ENCODE data around the gene SYNGAP1.

Gene SYNGAP1

DNA sequence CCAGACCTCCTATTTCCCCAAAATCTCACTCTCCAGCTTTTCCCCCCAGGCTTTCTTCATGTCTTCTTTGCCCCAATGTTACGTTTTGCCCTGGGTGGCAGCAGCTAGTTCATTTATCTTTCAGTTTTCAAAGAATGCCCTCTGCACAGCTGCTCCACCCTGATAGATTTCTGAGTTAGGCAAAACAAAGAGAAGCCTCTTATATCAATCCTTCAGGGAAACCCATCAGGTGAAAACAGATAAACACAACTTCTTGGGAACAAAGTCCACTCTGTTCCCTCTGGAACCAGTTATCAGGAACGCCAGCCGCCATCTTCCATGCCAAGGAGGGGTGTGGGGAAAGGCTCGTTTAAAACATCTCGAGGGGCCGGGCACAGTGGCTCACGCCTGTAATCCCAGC lies 68.5 kb downstream of the SYNGAP1 start:
- ATAC-seq (replicated peaks; ENCODE audit: extremely low read depth, poor library complexity, severe bottlenecking) (no peak), DNase-seq (ENCODE audit: low spot score in 2 of 2) (no peak)
- peaks cover 21% of the 10 kb centered on the region for H3K27me3 Mint-ChIP-seq
- no peaks in the 10 kb centered on the region for H3K4me1 Mint-ChIP-seq
- H3K36me3 Mint-ChIP-seq (ENCODE audit: insufficient read depth), result no peaks in the 10 kb centered on the region
- H3K27ac Mint-ChIP-seq (ENCODE audit: low read depth), result no peak overlapping the region
- no peaks in the 10 kb centered on the region for H3K9me3 Mint-ChIP-seq
- H3K4me3 Mint-ChIP-seq, result no peak overlapping the region

- Mint-ChIP-seq H3K36me3 (ENCODE audit: insufficient read depth) (no peaks in the 10 kb centered on the region), H3K4me3 (no peak overlapping the region), H3K27me3 (peaks cover 21% of the 10 kb centered on the region), H3K9me3 (no peaks in the 10 kb centered on the region), H3K4me1 (no peaks in the 10 kb centered on the region), H3K27ac (ENCODE audit: low read depth) (no peak overlapping the region)
- ATAC-seq (replicated peaks; ENCODE audit: extremely low read depth, poor library complexity, severe bottlenecking) (no peak), DNase-seq (ENCODE audit: low spot score in 2 of 2) (no peak)
Observed at GRCh38 chr6:33490198-33490597, 70.3 kb downstream of the SYNGAP1 start.

- H3K27ac Mint-ChIP-seq (ENCODE audit: low read depth), result no peak overlapping the region
- ATAC-seq (replicated peaks; ENCODE audit: extremely low read depth, poor library complexity, severe bottlenecking) (no peak), DNase-seq (ENCODE audit: low spot score in 2 of 2) (no peak)
- H3K36me3 Mint-ChIP-seq (ENCODE audit: insufficient read depth), result no peaks in the 10 kb centered on the region
- no peaks in the 10 kb centered on the region for H3K4me1 Mint-ChIP-seq
- no peaks in the 10 kb centered on the region for H3K9me3 Mint-ChIP-seq
- peaks cover 21% of the 10 kb centered on the region for H3K27me3 Mint-ChIP-seq
- no peak overlapping the region for H3K4me3 Mint-ChIP-seq
Observed at GRCh38 chr6:33490621-33491020, 70.8 kb downstream of the SYNGAP1 start.

GRCh38 chr6:33492093-33492492 lies 72.2 kb downstream of the SYNGAP1 start:
- Mint-ChIP-seq H3K27ac (ENCODE audit: low read depth) (no peak overlapping the region), H3K4me3 (no peak overlapping the region), H3K9me3 (no peaks in the 10 kb centered on the region), H3K27me3 (peaks cover 21% of the 10 kb centered on the region), H3K36me3 (ENCODE audit: insufficient read depth) (peaks cover 2% of the 10 kb centered on the region), H3K4me1 (no peaks in the 10 kb centered on the region)
- no peak for ATAC-seq (replicated peaks; ENCODE audit: extremely low read depth, poor library complexity, severe bottlenecking)
- no peak for DNase-seq (ENCODE audit: low spot score in 2 of 2)

DNA sequence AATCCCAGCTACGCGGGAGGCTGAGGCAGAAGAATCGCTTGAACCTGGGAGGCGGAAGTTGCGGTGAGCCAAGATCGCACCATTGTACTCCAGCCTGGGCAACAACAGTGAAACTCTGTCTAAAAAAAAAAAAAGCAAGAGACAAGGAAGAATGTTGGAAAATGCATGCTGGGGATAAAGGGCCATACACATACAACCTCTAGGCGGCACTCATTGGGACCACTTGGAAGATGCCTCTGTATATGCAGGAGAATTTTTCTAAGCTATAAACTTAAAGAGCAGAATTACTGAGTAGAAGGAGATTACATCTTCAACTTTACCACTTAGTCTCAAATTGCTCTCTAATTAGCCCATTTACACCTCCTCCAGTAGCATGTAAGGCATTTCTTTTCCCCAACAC lies 77.3 kb downstream of the SYNGAP1 start:
- DNase-seq (ENCODE audit: low spot score in 2 of 2), result no peak
- Mint-ChIP-seq H3K4me1 (no peaks in the 10 kb centered on the region), H3K9me3 (no peaks in the 10 kb centered on the region), H3K27me3 (no peaks in the 10 kb centered on the region), H3K27ac (ENCODE audit: low read depth) (no peak overlapping the region), H3K4me3 (no peak overlapping the region), H3K36me3 (ENCODE audit: insufficient read depth) (peaks cover 2% of the 10 kb centered on the region)
- ATAC-seq (replicated peaks; ENCODE audit: extremely low read depth, poor library complexity, severe bottlenecking), result no peak

DNA sequence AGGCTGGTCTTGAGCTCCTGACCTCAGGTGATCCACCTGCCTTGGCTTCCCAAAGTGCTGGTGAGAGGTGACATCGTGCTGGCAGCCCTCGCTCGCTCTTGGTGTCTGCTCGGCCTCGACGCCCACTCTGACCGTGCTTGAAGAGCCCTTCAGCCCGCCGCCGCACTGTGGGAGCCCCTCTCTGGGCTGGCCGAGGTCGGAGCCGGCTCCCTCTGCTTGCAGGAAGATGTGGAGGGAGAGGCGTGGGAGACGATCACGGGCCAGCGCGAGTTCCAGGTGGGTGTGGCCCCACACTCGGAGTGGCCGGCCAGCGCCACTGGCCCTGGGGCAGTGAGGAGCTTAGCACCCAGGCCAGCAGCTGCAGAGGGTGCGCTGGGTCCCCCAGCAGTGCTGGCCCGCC lies 82.6 kb downstream of the SYNGAP1 start:
- H3K27me3 Mint-ChIP-seq, result no peaks in the 10 kb centered on the region
- no peaks in the 10 kb centered on the region for H3K9me3 Mint-ChIP-seq

GRCh38 chr6:33504486-33504885 lies 84.6 kb downstream of the SYNGAP1 start:
- no peak for DNase-seq (ENCODE audit: low spot score in 2 of 2)
- H3K9me3 Mint-ChIP-seq, result no peaks in the 10 kb centered on the region
- no peaks in the 10 kb centered on the region for H3K4me1 Mint-ChIP-seq
- ATAC-seq (replicated peaks; ENCODE audit: extremely low read depth, poor library complexity, severe bottlenecking), result no peak
- no peaks in the 10 kb centered on the region for H3K36me3 Mint-ChIP-seq (ENCODE audit: insufficient read depth)
- H3K27me3 Mint-ChIP-seq, result peaks cover 8% of the 10 kb centered on the region
- no peak overlapping the region for H3K27ac Mint-ChIP-seq (ENCODE audit: low read depth)
- no peak overlapping the region for H3K4me3 Mint-ChIP-seq

More for the DNA sequence above, 82.6 kb downstream of the SYNGAP1 start:
- ATAC-seq (replicated peaks; ENCODE audit: extremely low read depth, poor library complexity, severe bottlenecking) (no peak), DNase-seq (ENCODE audit: low spot score in 2 of 2) (no peak)
- H3K36me3 Mint-ChIP-seq (ENCODE audit: insufficient read depth), result no peaks in the 10 kb centered on the region
- H3K4me1 Mint-ChIP-seq, result no peaks in the 10 kb centered on the region
- no peak overlapping the region for H3K4me3 Mint-ChIP-seq
- H3K27ac Mint-ChIP-seq (ENCODE audit: low read depth), result no peak overlapping the region
